GOT3 (cell line): Measurements from ENCODE around the gene RIPK4.

ENCODE experiments used
- DNase-seq: peaks from one replicate; lab custom pipeline; 2025; ENCODE audit warnings: mixed read lengths; lab: John Stamatoyannopoulos, UW

Gene RIPK4

GRCh38 chr21:41753006-41753898 lies 13.6 kb downstream of the RIPK4 start:
- DNase-seq, result no peak

GRCh38 chr21:41752231-41752681 lies 14.6 kb downstream of the RIPK4 start:
- DNase-seq, result no peak

- no peak for DNase-seq
These were observed 15.2 kb downstream of the RIPK4 start for GRCh38 chr21:41751611-41752011.

GRCh38 chr21:41750532-41751151 lies 16.2 kb downstream of the RIPK4 start:
- no peak for DNase-seq

GRCh38 chr21:41750051-41750450 lies 16.8 kb downstream of the RIPK4 start:
- no peak for DNase-seq

- DNase-seq, result no peak
These were observed 17.6 kb downstream of the RIPK4 start for GRCh38 chr21:41749286-41749685.

- DNase-seq, result no peak
These were observed 18.7 kb downstream of the RIPK4 start for GRCh38 chr21:41747943-41748738.

GRCh38 chr21:41746744-41747006 lies 20.2 kb downstream of the RIPK4 start:
- DNase-seq, result no peak

- DNase-seq, result no peak
These were observed 20.7 kb downstream of the RIPK4 start for GRCh38 chr21:41745971-41746743.

GRCh38 chr21:41745026-41745820 lies 21.6 kb downstream of the RIPK4 start:
- no peak for DNase-seq

GRCh38 chr21:41744028-41744930 lies 22.6 kb downstream of the RIPK4 start:
- DNase-seq, result no peak

- DNase-seq, result no peak
These were observed 23.4 kb downstream of the RIPK4 start for GRCh38 chr21:41743321-41744027.

GRCh38 chr21:41742073-41742875 lies 24.6 kb downstream of the RIPK4 start:
- no peak for DNase-seq

GRCh38 chr21:41741253-41742072 lies 25.4 kb downstream of the RIPK4 start:
- no peak for DNase-seq

- no peak for DNase-seq
These were observed 26.1 kb downstream of the RIPK4 start for GRCh38 chr21:41740604-41741252.

GRCh38 chr21:41739936-41740335 lies 26.9 kb downstream of the RIPK4 start:
- DNase-seq, result no peak

- DNase-seq, result no peak
These were observed 27.8 kb downstream of the RIPK4 start for GRCh38 chr21:41739011-41739410.
